SW 1271 (cell line): Measurements from ENCODE around the gene TBC1D9B.

ENCODE experiments used
- DNase-seq, 2 experiments: peaks; one replicate each; lab custom pipeline; 2025; lab: John Stamatoyannopoulos, UW

The TBC1D9B gene

GRCh38 chr5:179869641-179870402 is 37.9 kb downstream of the TBC1D9B start:
- no peak for DNase-seq

- DNase-seq, result no peak
Observed at GRCh38 chr5:179869101-179869500, 38.6 kb downstream of the TBC1D9B start.

- DNase-seq, result no peak
Observed at GRCh38 chr5:179868541-179868940, 39.2 kb downstream of the TBC1D9B start.

GRCh38 chr5:179867476-179867875 is 40.2 kb downstream of the TBC1D9B start:
- DNase-seq, result no peak

- DNase-seq, result no peak
Observed at GRCh38 chr5:179867079-179867465, 40.6 kb downstream of the TBC1D9B start.

GRCh38 chr5:179866241-179867078 is 41.2 kb downstream of the TBC1D9B start:
- DNase-seq, result peak in 1 of 2 experiments; percentile 12

- no peak for DNase-seq
Observed at GRCh38 chr5:179865491-179866240, 42.0 kb downstream of the TBC1D9B start.

- no peak for DNase-seq
Observed at GRCh38 chr5:179864686-179865085, 43.0 kb downstream of the TBC1D9B start.

- DNase-seq, result no peak
Observed at GRCh38 chr5:179863449-179864085, 44.1 kb downstream of the TBC1D9B start.

GRCh38 chr5:179862891-179863290 is 44.8 kb downstream of the TBC1D9B start:
- DNase-seq, result no peak

- DNase-seq, result no peak
Observed at GRCh38 chr5:179862296-179862695, 45.4 kb downstream of the TBC1D9B start.

GRCh38 chr5:179860301-179860700 is 47.4 kb downstream of the TBC1D9B start:
- DNase-seq, result no peak

- peak; percentile 93 to 98 for DNase-seq
Observed at GRCh38 chr5:179858586-179859427, 48.9 kb downstream of the TBC1D9B start, which contains the start of gene MRNIP. Gene MRNIP, minus strand, starts transcription at chr5:179858817. Its CDS starts 21 bp downstream, at chr5:179858796.

GRCh38 chr5:179858241-179858585 is 49.5 kb downstream of the TBC1D9B start:
- peak in 1 of 2 experiments; percentile 61 for DNase-seq

- no peak for DNase-seq
Observed at GRCh38 chr5:179854356-179854755, 53.3 kb downstream of the TBC1D9B start.

- DNase-seq, result no peak
Observed at GRCh38 chr5:179852993-179853547, 54.6 kb downstream of the TBC1D9B start.

- no peak for DNase-seq
Observed at GRCh38 chr5:179841621-179842020, 66.1 kb downstream of the TBC1D9B start.

- DNase-seq, result no peak
Observed at GRCh38 chr5:179840766-179841165, 66.9 kb downstream of the TBC1D9B start.

GRCh38 chr5:179840321-179840720 is 67.4 kb downstream of the TBC1D9B start:
- no peak for DNase-seq
